ENCODE results near the gene PPT2. TPM values are rescaled to one million over a fixed set of nuclear protein-coding genes. Genes with fewer than 3 reads are reported as not detected.
"Not testable (repeated sequence)": the region's sequence is repeated elsewhere in the genome, so short reads cannot be mapped to it uniquely, and the experiment has no call there.

The PPT2 gene
- total RNA-seq, 1 donor from 2014 or later = 54.3 TPM

- DNase-seq (ENCODE audit: extremely low read depth, low read depth, low spot score) = no peak
Observed at GRCh38 chr6:32203426-32204267, 49.7 kb downstream of the PPT2 start.

DNA sequence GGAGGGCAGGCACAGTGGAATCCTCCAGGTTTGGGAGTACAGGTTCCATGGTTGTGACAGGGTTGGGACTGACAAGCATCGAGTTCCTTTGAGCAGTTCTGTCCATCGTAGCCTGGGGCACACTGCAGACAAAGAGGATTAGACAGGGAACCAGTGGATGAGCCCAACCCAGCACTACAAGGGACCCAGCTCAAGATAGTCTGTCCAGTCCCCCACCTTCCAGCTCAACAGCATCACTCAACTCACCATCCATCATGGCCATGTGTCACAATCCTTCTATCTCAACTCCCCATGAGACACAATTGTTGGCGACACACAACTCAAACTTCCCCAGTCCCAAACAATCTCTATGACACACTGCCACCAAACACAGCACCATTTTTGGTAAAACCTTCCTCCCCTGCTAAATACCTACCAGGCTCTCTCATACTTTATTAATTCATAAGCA, 50.4 kb downstream of the PPT2 start:
- DNase-seq (ENCODE audit: extremely low read depth, low read depth, low spot score) = no peak

DNA sequence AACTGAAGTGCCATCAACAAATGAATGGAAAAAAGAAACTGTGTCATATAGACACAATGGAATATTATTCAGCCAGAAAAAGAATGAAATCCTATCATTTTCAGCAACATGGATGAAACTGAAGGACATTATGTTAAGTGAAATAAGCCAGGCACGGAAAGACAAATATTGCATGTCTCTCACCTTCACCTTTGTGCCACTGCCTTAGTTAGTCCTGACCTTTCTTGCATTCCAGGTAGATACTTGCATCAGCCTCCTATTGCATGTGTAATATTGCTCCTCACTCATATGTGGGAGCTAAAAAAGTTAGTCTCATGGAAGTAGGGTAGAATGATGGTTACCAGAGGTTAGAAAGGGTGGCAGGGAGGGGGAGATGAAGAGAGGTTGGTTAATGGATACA, 55.1 kb downstream of the PPT2 start:
- DNase-seq (ENCODE audit: extremely low read depth, low read depth, low spot score) = no peak

DNA sequence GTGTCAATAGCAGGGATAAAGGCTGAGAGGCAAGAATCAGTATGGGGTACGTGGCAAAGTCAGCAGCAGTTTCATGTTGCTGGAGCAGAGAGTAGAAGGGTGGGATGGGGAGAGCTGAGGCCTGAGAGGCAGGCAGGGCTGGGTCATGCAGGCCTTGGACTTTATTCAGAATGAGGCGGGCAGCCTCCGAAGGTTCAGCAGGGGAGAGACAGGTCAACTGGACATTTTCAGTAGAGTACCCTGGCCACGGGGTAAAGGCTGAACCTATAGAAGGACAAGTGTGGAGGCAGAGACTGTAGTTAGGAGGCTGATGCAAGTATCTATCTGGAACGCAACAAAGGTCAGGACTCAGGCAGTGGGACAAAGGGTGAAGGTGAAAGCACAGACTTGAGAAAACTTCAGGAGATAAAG, 56.3 kb downstream of the PPT2 start:
- no peak for DNase-seq (ENCODE audit: extremely low read depth, low read depth, low spot score)

GRCh38 chr6:32211432-32211831, 57.5 kb downstream of the PPT2 start:
- not testable (repeated sequence) for DNase-seq (ENCODE audit: extremely low read depth, low read depth, low spot score)

DNA sequence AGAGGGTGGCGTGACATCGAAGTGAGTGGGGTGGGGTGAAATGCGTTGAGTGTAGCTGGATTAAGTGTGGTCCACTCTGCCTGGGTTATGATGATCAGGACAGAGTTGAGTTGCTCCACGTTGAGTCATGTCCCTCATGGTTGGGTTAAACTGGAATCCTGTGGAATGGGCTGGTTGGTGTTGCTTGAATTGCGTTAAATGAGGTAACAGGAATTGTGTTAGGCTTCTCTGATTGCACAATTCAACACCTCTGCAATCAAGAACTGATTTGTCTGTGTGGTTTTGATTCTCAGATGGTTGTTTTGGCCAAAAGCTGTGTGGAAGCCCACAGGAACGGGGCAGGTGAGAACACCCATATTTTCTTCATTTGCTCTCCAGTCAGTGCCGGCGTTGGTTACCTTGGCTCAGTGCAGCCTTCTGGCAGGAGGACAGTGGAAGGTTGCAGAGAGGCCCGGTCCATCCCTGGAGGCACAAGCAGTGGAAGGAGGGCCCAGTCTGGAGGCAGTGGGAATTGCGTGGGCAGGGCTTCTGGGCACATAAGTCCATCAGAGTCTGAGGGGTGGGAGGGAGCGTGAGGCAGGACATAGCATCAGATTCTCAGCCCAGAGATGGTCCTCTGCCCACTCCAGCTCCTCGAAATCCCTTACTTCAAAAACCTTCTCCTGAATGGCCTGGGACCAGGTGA, 58.3 kb downstream of the PPT2 start:
- no peak for DNase-seq (ENCODE audit: extremely low read depth, low read depth, low spot score)

Other genes with a start within 250 kb of the PPT2 start
- gene C2, start 226.4 kb upstream of the PPT2 start, total RNA-seq = not detected in 2 replicates
- gene CFB, start 208.0 kb upstream of the PPT2 start, total RNA-seq = 0.53 and 2.3 TPM in 2 replicates
- 101 and 117 TPM in 2 replicates for gene NELFE, start 195.2 kb upstream of the PPT2 start, total RNA-seq
- 42.1 and 46.3 TPM in 2 replicates for gene SKIC2, start 195.0 kb upstream of the PPT2 start, total RNA-seq
- 16.6 and 17.3 TPM in 2 replicates for gene DXO, start 182.0 kb upstream of the PPT2 start, total RNA-seq
- gene C4A, start 172.1 kb upstream of the PPT2 start, total RNA-seq = 1.3 and 1.8 TPM in 2 replicates
- 1.1 and 1.3 TPM in 2 replicates for gene C4B, start 139.3 kb upstream of the PPT2 start, total RNA-seq
- gene CYP21A2, start 115.7 kb upstream of the PPT2 start, total RNA-seq = not detected in 2 replicates
- gene TNXB, start 44.8 kb upstream of the PPT2 start, total RNA-seq = 1.5 and 1.7 TPM in 2 replicates
- gene ATF6B, start 25.9 kb upstream of the PPT2 start, total RNA-seq = 46.3 and 87.6 TPM in 2 replicates
- gene FKBPL, start 23.9 kb upstream of the PPT2 start, total RNA-seq = 3.0 and 5.5 TPM in 2 replicates
- 0.39 and 0.70 TPM in 2 replicates for gene PRRT1, start 2.2 kb upstream of the PPT2 start, total RNA-seq
- gene EGFL8, start 10.5 kb downstream of the PPT2 start, total RNA-seq = 6.1 and 7.1 TPM in 2 replicates
- gene AGPAT1, start 21.9 kb downstream of the PPT2 start, total RNA-seq = 58.8 and 60.7 TPM in 2 replicates
- gene RNF5, start 24.3 kb downstream of the PPT2 start, total RNA-seq = 72.6 and 88.0 TPM in 2 replicates
- gene AGER, start 30.1 kb downstream of the PPT2 start, total RNA-seq = 0.19 and 6.1 TPM in 2 replicates
- gene PBX2, start 36.1 kb downstream of the PPT2 start, total RNA-seq = 38.3 and 72.2 TPM in 2 replicates
- gene GPSM3, start 38.5 kb downstream of the PPT2 start, total RNA-seq = 15.5 and 21.8 TPM in 2 replicates
- gene NOTCH4, start 69.9 kb downstream of the PPT2 start, total RNA-seq = 66.1 and 242 TPM in 2 replicates
- not detected in 2 replicates for gene TSBP1, start 217.8 kb downstream of the PPT2 start, total RNA-seq